Measurements from ENCODE around the gene PRRC1. TPM values are rescaled to one million over a fixed set of nuclear protein-coding genes. Genes with fewer than 3 reads are reported as not detected.

Gene PRRC1
- total and polyA plus RNA-seq, 9 of the 15 experiments (the other 6 are each of a cell fraction or from before 2014, with no cell fraction given) = 23.4 to 68.7 (median 43.9) TPM

GRCh38 chr5:127521138-127521770 is 3.8 kb downstream of the PRRC1 start:
- WGBS (ENCODE audit: insufficient coverage, low coverage, missing lambda C conversion rate) = 94% methylated on average over 6 of the region's 6 CpGs
- POLR2A ChIA-PET = no interaction called here
- intact Hi-C loops (cut with micrococcal nuclease) = no loop called here
- Histone ChIP-seq H3K9me3 (replicated peaks; ENCODE audit: control insufficient read depth, insufficient read depth, low read depth, low read length) (0 out of 2 replicates have a peak, but pooled peaks cover 12% of the 10 kb centered on the region), H3K36me3 (ENCODE audit: control insufficient read depth, insufficient read depth, low read length) (peaks cover 59% of the 10 kb centered on the region), H3K9ac (ENCODE audit: insufficient read depth in 1 of 2, low read depth in 2 of 2, low read length in 2 of 2) (no peak overlapping the region), H4K20me1 (replicated peaks; ENCODE audit: control insufficient read depth, insufficient read depth, low read length) (no peaks in the 10 kb centered on the region), H3K79me2 (ENCODE audit: control insufficient read depth, insufficient read depth, low read length) (peaks cover 56% of the 10 kb centered on the region), H3K4me2 (ENCODE audit: insufficient read depth, low read length) (no peak overlapping the region), H3K9me1 (ENCODE audit: control insufficient read depth, insufficient read depth, low read length) (no peaks in the 10 kb centered on the region), H2AFZ (ENCODE audit: low read depth, low read length) (no peak overlapping the region), H3K4me1 (replicated peaks in 1 of 2; ENCODE audit: control insufficient read depth in 2 of 2, insufficient read depth in 2 of 2, low read length in 2 of 2) (peaks cover 9 to 12% of the 10 kb centered on the region in 2 experiments; a peak in 4 of 5 replicates), H3K4me3 (no peak overlapping the region), H3K27me3 (ENCODE audit: control insufficient read depth in 2 of 2, insufficient read depth in 2 of 2, low read length in 2 of 2) (no peaks in the 10 kb centered on the region), H3K27ac (ENCODE audit: extremely low read depth, low read depth, low read length) (no peak overlapping the region)
- CTCF ChIA-PET (ENCODE audit: low intra/inter-chr PET ratio) = interaction anchor here (0.7 kb wide), 1 partner anchor 683 kb away, joined by 4 read pairs; no protein-coding TSS in a partner anchor
- BruUV-seq (replicated peaks) = no TSS peak
- in situ Hi-C loops (cut with MboI) = no loop called here
- no peak for ATAC-seq
- no peak for TF ChIP-seq THAP7 (CRISPR knock-in tag; IDR thresholded peaks at IDR 0.05)
- TF ChIP-seq, protein P1, sequence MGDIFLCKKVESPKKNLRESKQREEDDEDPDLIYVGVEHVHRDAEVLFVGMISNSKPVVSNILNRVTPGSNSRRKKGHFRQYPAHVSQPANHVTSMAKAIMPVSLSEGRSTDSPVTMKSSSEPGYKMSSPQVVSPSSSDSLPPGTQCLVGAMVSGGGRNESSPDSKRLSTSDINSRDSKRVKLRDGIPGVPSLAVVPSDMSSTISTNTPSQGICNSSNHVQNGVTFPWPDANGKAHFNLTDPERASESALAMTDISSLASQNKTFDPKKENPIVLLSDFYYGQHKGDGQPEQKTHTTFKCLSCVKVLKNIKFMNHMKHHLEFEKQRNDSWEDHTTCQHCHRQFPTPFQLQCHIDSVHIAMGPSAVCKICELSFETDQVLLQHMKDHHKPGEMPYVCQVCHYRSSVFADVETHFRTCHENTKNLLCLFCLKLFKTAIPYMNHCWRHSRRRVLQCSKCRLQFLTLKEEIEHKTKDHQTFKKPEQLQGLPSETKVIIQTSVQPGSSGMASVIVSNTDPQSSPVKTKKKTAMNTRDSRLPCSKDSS (IDR thresholded peaks at IDR 0.05; ENCODE audit: low read depth, partially characterized antibody) = peak; percentile 83
- TF ChIP-seq ZNF311 (CRISPR knock-in tag; IDR thresholded peaks at IDR 0.05) = no peak
- TF ChIP-seq TRIM28 (IDR thresholded peaks at IDR 0.05) = peak; percentile 61; the same call in 1 of the 2 replicates
- TF ChIP-seq, protein P2, sequence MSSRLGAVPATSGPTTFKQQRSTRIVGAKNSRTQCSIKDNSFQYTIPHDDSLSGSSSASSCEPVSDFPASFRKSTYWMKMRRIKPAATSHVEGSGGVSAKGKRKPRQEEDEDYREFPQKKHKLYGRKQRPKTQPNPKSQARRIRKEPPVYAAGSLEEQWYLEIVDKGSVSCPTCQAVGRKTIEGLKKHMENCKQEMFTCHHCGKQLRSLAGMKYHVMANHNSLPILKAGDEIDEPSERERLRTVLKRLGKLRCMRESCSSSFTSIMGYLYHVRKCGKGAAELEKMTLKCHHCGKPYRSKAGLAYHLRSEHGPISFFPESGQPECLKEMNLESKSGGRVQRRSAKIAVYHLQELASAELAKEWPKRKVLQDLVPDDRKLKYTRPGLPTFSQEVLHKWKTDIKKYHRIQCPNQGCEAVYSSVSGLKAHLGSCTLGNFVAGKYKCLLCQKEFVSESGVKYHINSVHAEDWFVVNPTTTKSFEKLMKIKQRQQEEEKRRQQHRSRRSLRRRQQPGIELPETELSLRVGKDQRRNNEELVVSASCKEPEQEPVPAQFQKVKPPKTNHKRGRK (tag; IDR thresholded peaks at IDR 0.05) = peak; percentile 28; the same call in 1 of the 2 replicates
- peak in 1 of 2 experiments; percentile 84; a peak in 2 of 3 replicates for TF ChIP-seq CBX3 (IDR thresholded peaks at IDR 0.05; ENCODE audit: borderline replicate concordance in 1 of 2, low read length in 2 of 2)
- no peak for TF ChIP-seq KDM5B (IDR thresholded peaks at IDR 0.05; ENCODE audit: insufficient replicate concordance, low read depth, low read length)
- no peak for DNase-seq (ENCODE audit: extremely low read depth in 1 of 4, low spot score in 3 of 4)
- no peak for FAIRE-seq

Measured in K562 (cell line).